Glutamatergic neuron (in vitro differentiated cells): ENCODE results near the gene SYCE1. TPM values are rescaled to one million over a fixed set of nuclear protein-coding genes. Genes with fewer than 3 reads are reported as not detected.

Experiments
- DNase-seq: peaks from one replicate; pipeline ENCODE4 v3.0.0; 2022
- H3K27ac Mint-ChIP-seq: one replicate; pipeline ENCODE4 v1.8.0; 2020; ENCODE audit warnings: mild to moderate bottlenecking, mixed read lengths, inconsistent platforms; ENCODE audit not compliant: unreplicated experiment
- H3K27me3 Mint-ChIP-seq: one replicate; pipeline ENCODE4 v1.8.0; 2020; ENCODE audit warnings: mild to moderate bottlenecking, moderate library complexity, mixed read lengths, inconsistent platforms; ENCODE audit not compliant: unreplicated experiment
- H3K36me3 Mint-ChIP-seq: one replicate; pipeline ENCODE4 v1.8.0; 2020; ENCODE audit warnings: mild to moderate bottlenecking, mixed read lengths, inconsistent platforms; ENCODE audit not compliant: unreplicated experiment
- H3K4me1 Mint-ChIP-seq: one replicate; pipeline ENCODE4 v1.8.0; 2020; ENCODE audit warnings: mild to moderate bottlenecking, low read depth, mixed read lengths, inconsistent platforms; ENCODE audit not compliant: unreplicated experiment
- H3K4me3 Mint-ChIP-seq: one replicate; pipeline ENCODE4 v1.8.0; 2020; ENCODE audit warnings: mild to moderate bottlenecking, mixed read lengths, inconsistent platforms; ENCODE audit not compliant: unreplicated experiment
- H3K9me3 Mint-ChIP-seq: one replicate; pipeline ENCODE4 v1.8.0; 2020; ENCODE audit warnings: mild to moderate bottlenecking, moderate library complexity, mixed read lengths, inconsistent platforms; ENCODE audit not compliant: unreplicated experiment
- total RNA-seq: library from RNA; stranded (reverse); fragmentation: NEBNext Ultra II Directional; extraction: Animal tissue kit (Norgen Biotek cat#: 25700); gene quantifications from one replicate; pipeline ENCODE4 v1.2.1, GENCODE V29; 2021; ENCODE audit not compliant: unreplicated experiment
- TF ChIP-seq, protein P1 (sequence below): fragments of 200-600 bp; sonication (generic); IDR thresholded peaks from one replicate; pipeline ENCODE4 v1.5.0; 2021; ENCODE audit not compliant: partially characterized antibody, unreplicated experiment

Gene SYCE1
- total RNA-seq, 1 donor from 2014 or later = 0.78 TPM

DNA sequence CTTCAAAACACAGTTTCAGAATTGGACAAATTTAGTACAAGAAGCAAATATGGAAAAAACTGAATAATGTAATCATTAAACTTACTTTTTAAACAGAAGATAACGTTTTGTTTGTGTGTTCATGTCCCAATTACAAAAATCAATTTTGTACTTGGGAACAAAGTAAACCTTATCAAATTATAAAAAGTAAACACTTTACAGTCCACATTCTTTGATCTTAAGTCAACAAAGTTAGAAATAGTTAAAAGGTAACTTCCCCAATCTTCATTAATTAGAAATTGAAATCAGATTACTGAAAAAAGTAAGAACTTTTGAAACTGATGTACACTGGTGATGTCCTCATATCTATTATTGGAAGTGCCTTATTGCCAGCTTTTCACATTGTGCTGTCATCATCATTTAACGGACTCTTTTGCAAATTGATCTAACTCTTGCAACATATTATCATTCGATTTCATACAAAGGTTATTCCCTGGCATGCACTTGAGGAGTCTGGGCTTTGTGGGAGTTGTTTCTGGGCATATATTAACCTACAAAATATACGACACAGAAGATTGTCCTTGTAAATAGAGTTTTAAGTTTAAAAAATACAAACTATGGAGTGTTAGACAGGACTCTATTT, 53.4 kb downstream of the SYCE1 start:
- no peak for DNase-seq
- Mint-ChIP-seq H3K27ac (no peak overlapping the region), H3K9me3 (peaks cover 3% of the 10 kb centered on the region), H3K36me3 (peaks cover 3% of the 10 kb centered on the region), H3K4me1 (no peaks in the 10 kb centered on the region), H3K27me3 (peaks cover 5% of the 10 kb centered on the region), H3K4me3 (no peak overlapping the region)
- TF ChIP-seq, protein P1, sequence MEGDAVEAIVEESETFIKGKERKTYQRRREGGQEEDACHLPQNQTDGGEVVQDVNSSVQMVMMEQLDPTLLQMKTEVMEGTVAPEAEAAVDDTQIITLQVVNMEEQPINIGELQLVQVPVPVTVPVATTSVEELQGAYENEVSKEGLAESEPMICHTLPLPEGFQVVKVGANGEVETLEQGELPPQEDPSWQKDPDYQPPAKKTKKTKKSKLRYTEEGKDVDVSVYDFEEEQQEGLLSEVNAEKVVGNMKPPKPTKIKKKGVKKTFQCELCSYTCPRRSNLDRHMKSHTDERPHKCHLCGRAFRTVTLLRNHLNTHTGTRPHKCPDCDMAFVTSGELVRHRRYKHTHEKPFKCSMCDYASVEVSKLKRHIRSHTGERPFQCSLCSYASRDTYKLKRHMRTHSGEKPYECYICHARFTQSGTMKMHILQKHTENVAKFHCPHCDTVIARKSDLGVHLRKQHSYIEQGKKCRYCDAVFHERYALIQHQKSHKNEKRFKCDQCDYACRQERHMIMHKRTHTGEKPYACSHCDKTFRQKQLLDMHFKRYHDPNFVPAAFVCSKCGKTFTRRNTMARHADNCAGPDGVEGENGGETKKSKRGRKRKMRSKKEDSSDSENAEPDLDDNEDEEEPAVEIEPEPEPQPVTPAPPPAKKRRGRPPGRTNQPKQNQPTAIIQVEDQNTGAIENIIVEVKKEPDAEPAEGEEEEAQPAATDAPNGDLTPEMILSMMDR = no peak

DNA sequence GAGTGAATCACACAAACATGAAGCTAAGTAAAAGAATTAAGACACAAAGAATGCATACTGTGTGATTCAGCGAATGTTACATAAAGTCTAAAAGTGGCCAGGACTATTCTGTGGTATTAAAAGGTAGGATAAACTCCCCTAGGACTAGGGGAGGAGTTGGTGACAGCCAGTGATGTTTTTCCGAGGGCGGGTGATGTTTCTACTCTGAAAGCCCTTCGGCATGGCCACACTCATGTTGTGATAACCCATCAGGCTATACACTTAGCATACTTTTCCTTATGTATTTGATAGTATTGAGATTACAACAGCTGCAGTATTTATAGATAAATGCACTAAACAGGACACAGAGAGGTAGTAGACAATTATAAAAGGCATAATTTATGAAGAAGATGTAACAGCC, 54.0 kb downstream of the SYCE1 start:
- Mint-ChIP-seq H3K27ac (no peak overlapping the region), H3K4me3 (no peak overlapping the region), H3K27me3 (peaks cover 5% of the 10 kb centered on the region), H3K4me1 (no peaks in the 10 kb centered on the region), H3K36me3 (peaks cover 3% of the 10 kb centered on the region), H3K9me3 (peaks cover 3% of the 10 kb centered on the region)
- TF ChIP-seq, protein P1 = no peak
- DNase-seq = no peak

DNA sequence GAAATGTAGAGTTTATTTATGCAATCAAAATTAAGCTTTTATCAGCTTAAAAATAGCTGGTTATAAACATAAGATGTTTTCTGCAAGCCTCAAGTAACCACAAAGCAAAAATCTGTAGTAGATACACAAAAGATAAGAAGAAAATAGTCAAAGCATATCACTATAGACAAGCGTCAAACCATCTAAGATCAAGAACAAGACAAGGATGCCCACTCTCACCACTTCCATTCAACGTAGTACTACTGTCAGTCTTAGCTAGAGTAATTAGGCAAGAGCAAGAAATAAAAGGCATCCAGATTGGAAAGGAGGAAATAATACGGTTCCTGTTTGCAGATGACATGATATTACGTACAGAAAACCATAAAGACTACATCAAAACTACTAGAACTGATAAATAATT, 55.7 kb downstream of the SYCE1 start:
- Mint-ChIP-seq H3K27me3 (peaks cover 5% of the 10 kb centered on the region), H3K9me3 (peaks cover 5% of the 10 kb centered on the region), H3K36me3 (peaks cover 3% of the 10 kb centered on the region), H3K4me3 (no peak overlapping the region), H3K27ac (no peak overlapping the region), H3K4me1 (no peaks in the 10 kb centered on the region)
- DNase-seq = no peak
- TF ChIP-seq, protein P1 = no peak

Other genes with a start within 250 kb of the SYCE1 start
- gene CALY, start 228.7 kb downstream of the SYCE1 start, total RNA-seq = 19.8 TPM
- not detected for gene PRAP1, start 218.2 kb downstream of the SYCE1 start, total RNA-seq
- gene FUOM, start 207.6 kb downstream of the SYCE1 start, total RNA-seq = 13.0 TPM
- gene ECHS1, start 192.2 kb downstream of the SYCE1 start, total RNA-seq = 64.2 TPM
- 12.7 TPM for gene PAOX, start 186.3 kb downstream of the SYCE1 start, total RNA-seq
- 76.4 TPM for gene MTG1, start 171.4 kb downstream of the SYCE1 start, total RNA-seq
- gene SPRN, start 141.0 kb downstream of the SYCE1 start, total RNA-seq = 2.0 TPM
- 3.8 TPM for gene SCART1, start 111.6 kb downstream of the SYCE1 start, total RNA-seq
- 7.1 TPM for gene CYP2E1, start 38.2 kb downstream of the SYCE1 start, total RNA-seq
- not detected for gene FRG2B, start 61.2 kb upstream of the SYCE1 start, total RNA-seq